ENCODE data around the gene RNASE4.
"Not testable (repeated sequence)": the region's sequence is repeated elsewhere in the genome, so short reads cannot be mapped to it uniquely, and the experiment has no call there.

Gene RNASE4, protein sequence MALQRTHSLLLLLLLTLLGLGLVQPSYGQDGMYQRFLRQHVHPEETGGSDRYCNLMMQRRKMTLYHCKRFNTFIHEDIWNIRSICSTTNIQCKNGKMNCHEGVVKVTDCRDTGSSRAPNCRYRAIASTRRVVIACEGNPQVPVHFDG

DNA sequence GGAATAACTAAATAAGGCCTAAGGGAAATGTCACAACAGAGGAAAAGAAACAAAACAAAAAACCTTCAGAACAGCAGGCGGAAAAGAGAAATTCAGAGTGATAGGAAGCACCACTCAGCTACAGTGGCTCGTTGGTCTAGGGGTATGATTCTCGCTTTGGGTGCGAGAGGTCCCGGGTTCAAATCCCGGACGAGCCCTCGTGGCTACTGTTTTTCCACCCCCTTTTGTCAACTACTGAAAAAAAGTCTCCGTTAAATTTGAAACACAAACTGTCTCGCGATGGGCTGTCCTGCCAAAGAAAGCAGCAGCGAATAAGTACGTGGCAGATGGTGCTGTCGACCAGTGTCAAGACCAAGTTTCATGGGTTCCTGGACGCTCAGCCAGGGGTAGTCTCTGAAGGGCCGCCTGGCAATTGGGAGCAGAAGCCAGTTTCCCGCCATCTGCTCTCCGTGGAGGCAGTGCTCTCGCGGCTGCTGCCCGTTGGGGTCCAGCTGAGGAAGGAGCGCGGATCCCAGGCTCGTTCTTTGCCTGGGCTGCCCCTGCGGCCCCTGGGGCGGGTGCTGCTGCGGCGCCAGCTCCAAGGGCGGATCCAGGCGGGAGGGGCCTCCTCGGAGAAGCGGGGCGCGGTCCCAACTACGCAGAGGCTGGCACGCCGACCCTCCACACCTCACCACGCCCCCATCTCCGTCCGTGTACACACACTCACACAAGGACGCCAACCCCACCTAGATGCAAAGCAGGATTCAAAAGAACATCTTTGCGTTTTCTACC, at the start of gene RNASE4:
TSS of gene RNASE4 (plus strand) at position 670 of the 771 bp plus-strand sequence. CDS start 14,812 bp downstream, outside the sequence.
- peak; percentile 87 to 92 for DNase-seq

DNA sequence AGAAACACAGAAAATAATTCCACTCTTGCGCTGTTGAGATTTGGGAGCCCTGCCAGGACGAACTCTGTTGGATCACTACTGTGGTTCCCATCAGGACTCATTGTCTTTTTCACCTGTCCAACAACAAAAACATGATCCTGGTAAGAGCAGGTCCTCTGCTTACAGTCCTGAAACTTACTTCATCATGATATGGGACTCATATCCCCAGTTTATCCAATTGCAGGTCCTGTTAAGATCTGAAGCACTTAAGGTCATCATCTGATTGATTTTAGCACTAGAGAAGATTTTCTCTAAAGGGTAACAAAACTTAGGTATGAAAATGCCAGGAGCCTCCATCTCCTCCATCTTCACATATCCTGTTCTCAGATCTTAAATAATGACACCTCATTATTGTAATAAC, 42.8 kb upstream of the RNASE4 start, which contains the start of gene OR6S1:
TSS of gene OR6S1 (minus strand) at position 101 of the 400 bp plus-strand sequence. CDS start at position 101, 0 bp downstream.
- no peak for DNase-seq

DNA sequence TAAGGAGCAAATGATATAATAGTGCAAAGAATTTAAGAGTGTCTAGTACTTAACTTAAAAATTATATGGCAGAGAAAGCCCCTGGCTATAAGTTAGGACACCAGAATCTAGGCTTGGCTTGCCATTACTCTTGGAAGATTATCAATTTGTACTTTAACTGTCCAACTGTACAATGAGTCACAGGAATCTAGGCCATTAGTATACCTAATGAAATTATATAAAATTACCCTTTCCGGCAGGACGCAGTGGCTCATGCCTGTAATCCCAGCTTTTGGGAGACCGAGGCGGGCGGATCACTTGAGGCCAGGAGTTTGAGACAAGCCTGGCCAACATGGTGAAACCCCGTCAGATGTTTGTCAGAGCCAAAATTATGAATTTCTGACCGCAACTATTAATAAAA, 42.2 kb upstream of the RNASE4 start:
- no peak for DNase-seq

DNA sequence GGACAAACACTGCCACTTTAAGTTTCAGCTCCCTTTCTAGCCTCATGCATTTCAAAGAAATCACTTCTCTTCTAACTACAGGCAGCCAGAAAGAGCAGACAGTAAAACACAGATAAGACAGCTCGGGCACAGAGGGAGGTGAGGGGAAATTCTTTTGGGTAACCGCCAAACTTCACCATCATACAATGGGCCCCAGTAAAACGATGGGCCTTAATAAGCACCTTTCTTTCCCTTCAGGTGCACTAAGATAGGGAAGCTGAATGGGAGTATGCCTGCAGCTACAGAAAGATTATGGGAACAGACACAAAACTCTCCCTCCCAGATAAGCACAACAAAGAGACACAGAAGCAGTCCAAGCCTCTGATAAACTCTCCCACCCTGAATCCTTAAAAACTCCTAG, 41.6 kb upstream of the RNASE4 start:
- not testable (repeated sequence) for DNase-seq

DNA sequence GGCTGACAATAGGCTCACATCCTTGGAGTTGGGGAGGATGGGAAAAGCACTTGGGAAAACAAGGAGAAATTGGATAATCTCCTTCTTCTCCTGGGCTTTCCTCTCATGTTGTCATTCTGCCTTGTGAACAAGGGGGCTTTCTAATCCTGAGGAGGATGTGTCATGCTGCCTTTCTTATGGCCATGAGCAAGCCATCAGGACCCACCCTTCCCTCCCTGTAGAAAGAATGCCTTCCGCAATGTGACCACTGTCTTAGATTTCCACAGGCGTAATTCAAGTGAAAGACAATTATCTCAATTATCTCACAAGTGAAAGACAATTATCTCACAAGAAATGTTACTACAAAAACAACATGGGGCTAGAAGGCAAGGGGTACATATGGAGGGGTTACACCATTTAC, 39.8 kb upstream of the RNASE4 start:
- DNase-seq, result no peak

DNA sequence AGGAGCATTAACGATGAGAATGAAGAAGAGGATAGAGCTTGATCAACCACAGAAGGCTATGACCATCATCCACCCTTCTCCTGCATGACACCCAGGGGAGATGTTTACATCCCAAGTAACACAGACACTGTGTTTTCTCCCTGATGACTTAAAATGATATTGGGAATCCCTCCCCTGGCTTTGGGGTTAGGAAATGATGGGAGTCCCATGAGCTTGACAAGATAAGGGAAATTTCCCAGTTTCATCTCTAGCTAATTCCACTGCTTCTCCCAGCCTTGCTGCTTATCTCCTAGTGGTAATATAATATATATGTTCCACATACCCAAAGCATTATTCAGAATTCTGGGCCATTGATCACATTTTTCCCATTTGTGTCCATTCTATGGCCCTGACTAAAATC, 38.9 kb upstream of the RNASE4 start:
- no peak for DNase-seq

DNA sequence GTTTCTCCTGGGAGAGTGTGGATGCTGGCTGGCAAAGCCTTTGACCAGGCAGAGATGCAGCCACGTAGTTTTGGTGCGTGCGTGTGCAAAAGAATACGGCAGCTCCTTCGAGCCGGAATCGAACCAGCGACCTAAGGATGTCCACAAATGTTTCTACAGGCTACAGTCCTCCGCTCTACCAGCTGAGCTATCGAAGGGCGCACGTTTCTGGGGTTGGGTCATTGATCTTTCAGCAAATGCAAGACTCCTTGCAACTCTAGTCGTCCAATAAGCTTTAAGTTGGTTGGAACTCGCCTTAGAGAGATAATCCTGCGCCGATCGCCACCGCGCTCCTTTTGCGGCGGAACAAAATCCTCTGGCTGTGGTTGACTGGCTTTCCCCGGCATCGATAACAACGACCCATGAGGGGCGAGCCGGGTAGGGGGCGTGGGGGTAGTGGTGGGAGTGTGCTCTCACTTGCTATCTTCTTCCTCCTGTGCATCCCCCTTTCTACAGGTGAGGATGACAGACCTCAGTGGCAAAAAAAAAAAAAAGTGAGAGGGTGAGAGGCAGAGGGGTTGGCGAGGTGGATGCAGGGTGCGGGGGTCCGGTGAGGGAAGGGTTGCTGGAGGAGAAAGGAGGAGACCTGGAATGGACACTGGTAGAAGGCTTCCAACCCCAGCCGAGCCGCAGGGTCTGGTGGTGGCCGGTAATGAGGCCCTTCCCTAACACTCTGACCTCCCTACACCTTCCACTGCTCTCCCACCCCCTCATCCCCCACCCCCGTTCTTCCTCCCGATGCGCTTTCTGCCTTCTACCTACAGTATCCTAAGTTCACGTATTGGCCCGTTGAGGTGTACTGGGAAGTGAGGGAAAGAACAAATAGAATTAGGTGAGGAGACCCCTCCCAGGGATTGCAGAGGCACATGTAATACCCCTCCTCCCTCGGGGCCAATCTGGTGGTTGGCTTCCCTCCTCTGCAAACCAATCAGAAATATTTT, 31.1 kb upstream of the RNASE4 start:
- peak; percentile 49 to 57 for DNase-seq

DNA sequence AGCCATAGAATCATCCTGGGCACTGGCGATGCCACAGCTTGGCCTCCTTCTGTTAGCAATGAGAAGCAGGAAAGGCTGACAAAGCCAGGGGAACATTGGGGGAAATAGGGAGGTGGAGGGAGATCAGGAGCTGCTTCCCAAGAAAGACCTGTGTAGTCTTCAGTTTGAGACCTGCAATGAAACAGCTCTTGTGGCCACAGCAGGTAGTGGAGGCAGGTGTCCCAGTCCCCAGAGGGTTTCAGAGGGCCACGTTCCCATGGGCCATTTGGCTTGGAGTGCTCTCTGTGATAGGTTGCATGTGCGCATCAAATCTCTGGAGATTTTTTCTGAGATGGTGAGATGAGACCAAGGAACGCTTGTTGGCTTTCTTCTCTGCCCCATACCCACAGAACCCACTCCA, 28.5 kb upstream of the RNASE4 start:
- no peak for DNase-seq

DNA sequence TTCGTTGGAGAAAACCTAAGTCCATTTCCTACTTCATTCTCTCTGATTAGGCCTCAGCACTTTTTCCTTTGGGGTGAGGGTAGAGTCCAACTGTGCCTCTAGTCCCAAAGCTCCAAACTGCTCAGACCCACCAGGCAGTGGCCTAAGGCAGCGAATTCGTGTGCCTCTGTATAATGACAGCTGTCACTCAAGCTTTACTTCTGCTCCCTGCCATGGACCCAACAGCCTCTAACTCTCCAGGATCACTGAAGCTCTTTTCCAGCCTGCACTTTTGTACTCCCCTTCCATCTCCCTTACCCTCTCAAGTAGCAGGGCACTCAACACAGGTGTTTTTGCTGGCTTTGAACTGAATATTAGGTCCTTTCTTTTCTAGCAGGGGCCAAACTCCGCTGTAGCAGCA, 28.1 kb upstream of the RNASE4 start:
- DNase-seq, result no peak

DNA sequence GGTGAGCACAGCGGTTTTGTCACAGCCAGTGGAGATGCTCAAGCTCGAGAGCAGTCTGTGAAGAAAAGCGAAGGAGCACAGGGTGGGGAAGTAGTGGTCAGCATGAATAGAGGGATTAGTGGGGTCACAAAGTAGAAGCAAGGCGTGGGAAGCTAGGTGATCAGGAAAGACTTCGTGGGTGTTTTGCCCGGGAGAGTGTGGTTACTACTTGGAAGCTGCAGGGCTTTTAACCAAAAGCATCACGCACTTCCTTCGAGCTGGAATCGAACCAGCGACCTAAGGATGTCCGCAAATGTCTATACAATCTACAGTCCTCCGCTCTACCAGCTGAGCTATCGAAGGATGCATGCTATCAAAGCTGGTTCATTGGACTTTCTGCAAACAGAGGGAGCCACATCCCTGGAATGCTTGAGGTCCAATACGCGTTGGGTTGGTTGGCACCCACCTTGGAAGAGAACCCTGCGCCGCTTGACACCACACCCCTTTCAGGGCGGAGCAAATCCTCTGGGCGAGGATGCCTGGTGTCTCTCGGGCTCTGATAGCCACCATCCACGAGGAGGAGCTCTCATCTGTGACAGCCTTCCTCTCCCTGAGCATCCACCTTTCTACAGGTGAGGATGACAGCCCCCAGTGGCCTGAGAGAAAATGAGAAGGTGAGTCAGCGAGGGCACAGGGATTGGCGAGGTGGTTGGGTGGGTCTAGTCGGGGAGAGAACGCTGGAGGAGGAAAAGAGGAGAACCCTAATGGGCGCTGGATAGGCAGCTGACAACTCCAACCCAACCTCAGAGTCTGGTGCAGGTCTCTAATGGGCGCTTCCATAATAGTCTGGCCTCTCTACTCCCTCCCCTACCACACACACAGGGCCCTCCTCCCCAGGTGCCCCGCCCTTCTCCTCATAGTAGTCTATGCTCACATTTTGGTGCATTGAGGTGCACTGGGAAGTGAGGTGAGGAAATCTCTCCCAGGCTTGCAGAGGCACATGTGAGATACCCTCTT, 26.8 kb upstream of the RNASE4 start:
- peak; percentile 22 to 34 for DNase-seq

DNA sequence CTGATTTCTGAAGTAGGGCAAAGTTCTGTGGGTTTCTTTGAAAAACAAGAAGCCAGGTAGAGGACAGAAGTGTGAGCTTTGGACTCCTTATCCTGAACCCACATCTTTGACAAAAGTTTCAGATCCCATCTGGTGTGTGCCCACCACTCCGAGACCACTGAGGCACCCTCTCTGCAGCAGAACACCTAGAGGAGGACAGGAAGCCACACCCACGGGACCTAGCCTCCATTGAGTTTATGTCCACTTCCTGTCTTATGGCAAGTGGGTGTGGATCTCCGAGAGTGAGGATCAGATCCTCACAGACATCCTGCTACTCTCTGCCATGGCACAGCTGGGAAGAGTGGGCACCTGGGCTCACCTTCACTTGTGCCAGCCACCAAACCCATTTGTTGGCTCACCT, 26.1 kb upstream of the RNASE4 start:
- DNase-seq, result no peak

DNA sequence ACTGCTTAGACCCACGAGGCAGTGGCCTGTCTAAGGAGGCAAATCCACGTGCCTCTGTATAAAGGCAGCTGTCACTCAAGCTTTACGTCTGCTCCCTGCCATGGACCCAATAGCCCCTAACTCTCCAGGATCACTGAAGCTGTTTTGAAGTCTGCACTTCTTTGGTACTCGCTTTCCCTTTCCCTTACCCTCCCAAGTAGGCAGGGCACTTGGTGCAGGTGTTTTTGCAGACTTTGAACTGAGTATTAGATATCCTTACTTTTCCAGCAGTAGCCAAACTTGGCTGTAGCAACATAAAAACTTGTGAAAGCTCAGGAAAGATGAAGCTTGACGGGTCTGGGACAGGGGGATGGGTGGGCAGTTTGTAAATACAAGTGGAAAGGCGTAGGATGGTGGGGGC, 25.0 kb upstream of the RNASE4 start:
- no peak for DNase-seq

DNA sequence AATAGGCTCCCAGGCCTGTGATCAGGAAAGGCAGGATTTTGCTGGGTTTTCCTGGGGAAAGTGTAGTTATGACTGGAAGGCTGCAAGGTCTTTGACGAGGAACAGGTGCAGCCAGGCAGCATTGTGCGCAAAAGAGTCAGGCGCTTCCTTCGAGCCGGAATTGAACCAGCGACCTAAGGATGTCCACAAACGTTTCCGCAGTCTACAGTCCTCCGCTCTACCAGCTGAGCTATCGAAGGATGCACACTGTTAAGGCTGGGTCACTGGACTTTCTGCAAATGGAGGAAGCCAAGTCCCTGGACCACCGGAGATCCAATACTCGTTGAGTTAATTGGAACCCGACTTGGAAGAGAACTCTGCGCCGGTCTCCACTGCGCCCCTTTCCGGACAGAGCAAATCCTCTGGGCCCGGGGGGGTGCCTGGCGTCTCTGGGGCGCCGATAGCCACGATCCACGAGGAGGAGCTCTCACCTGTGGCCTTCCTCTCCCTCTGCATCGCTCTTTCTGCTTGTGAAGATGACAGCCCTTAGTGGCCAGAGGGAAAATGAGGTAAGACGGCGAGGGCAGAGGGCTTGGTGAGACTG, 24.5 kb upstream of the RNASE4 start:
- DNase-seq, result no peak

DNA sequence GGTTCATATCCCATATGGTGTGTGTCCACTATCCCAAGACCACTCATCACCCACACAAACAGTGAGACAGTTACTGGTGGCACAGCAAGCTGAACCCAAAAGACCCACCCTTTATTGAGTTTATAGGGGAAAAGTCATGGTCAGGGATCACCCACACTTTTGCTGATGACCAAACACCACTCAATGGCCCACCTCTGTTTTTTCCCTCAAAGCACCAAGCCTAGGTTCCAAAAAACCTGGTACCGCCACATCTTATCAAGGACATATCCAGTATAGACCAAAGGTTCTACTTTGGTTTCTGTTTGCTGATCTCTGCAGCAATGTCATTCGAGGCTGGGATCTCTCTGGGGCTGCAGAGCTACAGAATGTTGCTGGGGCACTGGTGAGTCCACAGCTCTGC, 23.2 kb upstream of the RNASE4 start:
- no peak for DNase-seq

DNA sequence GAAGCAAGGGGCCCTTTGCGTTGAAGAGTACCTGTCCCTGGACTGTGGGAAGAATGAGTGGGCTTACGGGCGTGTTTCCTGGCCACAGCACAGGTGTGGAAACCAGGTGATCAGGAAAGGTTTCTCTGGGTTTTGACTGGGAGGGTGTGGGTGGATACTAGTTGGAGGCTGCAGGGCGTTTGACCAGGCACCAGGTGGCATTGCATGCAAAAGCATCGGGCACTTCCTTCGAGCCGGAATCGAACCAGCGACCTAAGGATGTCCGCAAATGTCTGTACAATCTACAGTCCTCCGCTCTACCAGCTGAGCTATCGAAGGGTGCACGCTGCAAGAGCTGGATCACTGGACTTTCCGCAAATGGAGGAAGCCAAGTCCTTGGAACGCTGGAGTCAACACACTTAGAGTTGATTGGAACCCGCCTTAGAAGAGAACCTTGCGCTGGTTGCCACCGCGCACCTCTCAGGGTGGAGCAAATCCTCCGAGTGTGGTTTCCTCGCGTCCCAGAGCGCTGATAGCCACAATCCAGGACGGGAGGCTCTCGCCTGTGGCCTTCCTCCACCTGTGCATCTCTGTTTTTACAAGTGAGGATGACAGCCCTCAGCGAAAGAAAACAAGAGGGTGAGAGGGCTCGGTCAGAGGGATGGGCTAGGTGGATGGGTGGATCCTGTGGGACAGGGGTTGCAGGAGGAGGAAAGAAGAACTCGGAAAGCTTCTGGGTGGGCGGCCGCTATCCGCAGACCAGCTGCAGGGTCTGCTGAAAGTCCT, 21.2 kb upstream of the RNASE4 start:
- DNase-seq, result peak; percentile 90 to 91

DNA sequence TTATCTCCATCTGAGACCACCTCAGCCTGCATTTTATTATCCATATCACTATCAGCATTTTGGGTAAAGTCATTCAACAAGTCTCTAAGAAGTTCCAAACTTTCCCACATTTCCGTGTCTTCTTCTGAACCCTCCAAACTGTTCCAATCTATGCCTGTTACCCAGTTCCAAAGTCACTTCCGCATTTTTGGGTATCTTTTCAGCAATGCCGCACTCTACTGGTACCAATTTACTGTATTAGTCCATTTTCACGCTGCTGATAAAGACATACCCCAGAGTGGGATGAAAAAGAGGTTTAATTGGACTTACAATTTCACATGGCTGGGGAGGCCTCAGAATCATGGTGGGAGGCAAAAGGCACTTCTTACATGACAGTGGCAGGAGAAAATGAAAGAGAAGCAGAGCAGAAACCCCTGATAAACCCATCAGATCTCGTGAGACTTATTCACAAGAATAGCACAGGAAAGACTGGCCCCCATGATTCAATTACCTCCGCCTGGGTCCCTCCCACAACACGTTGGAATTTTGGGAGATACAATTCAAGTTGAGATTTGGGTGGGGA, 17.9 kb upstream of the RNASE4 start:
- not testable (repeated sequence) for DNase-seq

DNA sequence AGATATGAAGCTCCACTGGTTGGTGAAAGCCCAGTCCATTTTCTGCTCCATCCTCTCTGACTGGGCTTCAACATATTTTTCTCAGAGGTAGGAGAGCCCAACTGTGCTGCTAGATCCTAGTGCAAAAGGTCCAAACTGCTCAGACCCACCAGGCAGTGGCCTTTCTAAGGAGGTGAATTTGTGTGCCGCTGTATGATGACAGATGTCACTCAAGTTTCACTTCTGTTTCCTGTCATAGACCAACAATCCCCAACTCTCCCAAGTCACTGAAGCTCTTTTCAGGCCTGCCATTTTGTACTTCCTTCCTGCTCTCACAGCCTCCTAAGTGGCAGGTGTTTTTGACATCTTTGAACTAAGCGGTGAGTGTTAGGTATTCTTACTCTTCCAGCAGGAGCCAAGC, 16.4 kb upstream of the RNASE4 start:
- DNase-seq, result peak in 1 of 2 donors; percentile 41

DNA sequence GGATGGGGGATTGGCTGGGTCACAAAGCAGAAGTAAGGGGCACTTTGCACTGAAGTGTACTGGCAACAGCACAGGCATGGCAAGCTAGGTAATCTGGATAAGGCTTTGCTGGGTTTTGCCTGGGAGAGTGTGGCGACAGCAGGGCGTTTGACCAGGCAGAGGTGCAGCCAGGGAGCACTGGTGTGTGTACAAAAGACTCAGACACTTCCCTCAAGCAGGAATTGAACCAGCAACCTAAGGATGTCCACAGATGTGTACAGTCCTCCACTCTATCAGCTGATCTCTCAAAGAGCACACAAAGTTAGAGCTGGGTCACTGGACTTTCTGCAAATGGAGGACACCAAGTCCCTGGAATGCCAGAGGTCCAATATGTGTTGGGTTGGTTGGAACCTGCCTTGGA, 15.4 kb upstream of the RNASE4 start:
- no peak for DNase-seq

DNA sequence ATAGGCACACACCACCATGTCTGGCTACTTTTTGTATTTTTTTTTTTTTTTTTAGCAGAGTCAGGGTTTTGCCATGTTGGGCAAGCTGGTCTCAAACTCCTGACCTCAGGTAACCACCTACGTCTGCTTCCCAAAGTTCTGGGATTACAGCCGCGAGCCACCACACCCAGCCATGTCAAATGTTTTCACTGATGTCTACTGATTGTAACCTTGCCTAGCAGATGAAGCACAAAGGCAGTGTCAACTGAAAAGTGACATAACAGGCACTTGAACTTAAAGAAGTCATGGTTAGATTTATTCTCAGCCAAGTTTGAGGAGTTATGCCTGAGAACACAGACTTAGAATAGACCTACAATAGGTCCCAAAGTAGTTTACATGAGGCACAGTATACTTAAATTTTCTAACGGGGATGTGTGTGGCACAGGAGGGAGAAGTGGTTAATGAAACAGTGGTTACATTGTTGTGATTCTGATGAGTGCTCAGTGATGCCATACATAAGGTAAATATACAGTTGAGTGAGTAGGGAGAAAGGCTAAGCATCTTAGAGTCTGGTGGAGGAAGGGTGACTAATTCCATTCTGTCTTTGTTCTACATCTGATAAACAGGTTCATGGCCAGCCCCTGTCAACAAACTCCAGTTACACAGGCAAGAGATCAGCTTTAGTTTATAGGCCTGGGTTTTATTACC, 12.6 kb upstream of the RNASE4 start:
- no peak for DNase-seq

DNA sequence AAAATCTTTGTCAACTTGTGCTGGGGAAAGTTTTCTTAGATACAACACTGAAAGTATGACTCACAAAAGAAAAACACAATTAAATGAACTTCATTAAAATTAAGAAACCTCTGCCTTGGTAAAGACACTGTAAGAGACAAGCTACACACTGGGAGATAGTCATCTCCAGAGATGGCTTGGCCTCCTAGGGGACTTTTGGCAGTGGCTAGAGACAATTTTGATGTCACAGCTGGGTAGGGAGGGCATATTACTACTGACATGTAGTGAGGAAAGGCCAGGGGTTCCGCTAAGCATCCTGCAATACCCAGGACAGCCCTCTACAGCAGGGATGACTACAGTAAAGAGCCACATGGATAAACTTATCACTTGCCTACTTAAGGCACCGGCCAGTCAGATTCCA, 8.7 kb upstream of the RNASE4 start:
- DNase-seq, result no peak
